ENCODE data around the gene SYT6. TPM values are rescaled to one million over a fixed set of nuclear protein-coding genes. Genes with fewer than 3 reads are reported as not detected.
"Not testable (repeated sequence)": the region's sequence is repeated elsewhere in the genome, so short reads cannot be mapped to it uniquely, and the experiment has no call there.

Gene SYT6
- total RNA-seq, 2 donors from 2014 or later: not detected

DNA sequence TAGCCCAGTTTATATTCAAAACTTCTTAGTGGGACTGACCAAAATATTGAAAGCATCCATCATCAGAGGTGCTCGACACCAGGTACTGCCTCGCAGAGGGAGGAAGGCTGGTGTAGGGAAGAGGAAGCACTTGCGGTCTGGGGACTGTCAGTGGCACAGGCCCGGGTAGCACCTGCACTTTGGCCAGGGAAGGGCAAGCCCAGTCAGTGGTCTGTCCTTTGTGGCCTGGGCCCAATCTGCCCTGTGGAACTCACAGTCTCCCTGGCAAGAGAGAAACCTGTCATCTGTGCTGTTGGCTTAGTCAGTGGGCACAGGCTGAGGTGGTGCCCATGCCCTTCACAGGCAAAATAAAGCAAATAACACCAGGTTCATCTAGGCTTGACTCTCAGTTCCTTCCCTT lies 77.4 kb downstream of the SYT6 start:
- H3K27me3 Mint-ChIP-seq: no peaks in the 10 kb centered on the region
- H3K9me3 Mint-ChIP-seq: no peaks in the 10 kb centered on the region
- H3K4me1 Mint-ChIP-seq (ENCODE audit: low read depth in 2 of 2): peaks cover 9 to 20% of the 10 kb centered on the region in 2 donors
- no peak overlapping the region for H3K4me3 Mint-ChIP-seq
- peak overlapping the region in 1 of 2 donors; percentile 21 for H3K27ac Mint-ChIP-seq
- ATAC-seq (peak in 1 of 2 donors; percentile 43), DNase-seq (ENCODE audit: low spot score) (no peak)
- peaks cover 7% of the 10 kb centered on the region for H3K36me3 Mint-ChIP-seq

DNA sequence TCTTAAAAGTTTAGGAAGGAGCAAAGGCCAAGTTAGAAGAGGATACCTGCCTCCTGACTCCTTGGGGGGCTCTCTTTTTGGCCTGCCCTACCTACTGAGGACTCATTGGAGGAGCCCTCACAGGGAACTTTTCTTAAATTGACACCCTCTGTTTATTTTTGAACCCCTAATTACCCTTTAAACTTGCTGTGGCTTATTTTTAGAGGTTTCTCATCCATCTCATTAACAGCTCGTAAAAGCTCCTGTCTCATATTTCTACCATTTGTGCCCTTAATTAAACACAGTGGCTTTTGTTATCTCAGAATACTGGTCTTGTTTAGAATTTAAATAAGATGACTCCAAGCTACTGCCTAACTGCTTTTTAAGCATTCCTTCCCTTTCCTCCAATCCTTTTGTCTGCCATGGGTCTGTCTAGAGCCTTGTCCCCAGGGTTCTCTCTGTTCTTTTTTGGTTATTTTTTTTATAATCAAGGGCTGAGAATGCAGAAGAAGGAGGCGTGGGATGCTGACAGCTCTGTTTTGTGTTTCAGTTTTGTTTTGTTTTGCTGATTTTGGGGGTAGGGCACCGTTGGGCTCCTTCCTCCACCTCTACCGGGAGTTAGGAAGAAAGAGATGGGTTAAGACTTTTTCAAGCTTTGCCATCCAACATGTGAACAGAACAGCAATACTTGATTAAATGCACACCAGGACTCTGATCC lies 78.0 kb downstream of the SYT6 start:
- Mint-ChIP-seq H3K36me3 (peaks cover 7% of the 10 kb centered on the region), H3K4me1 (ENCODE audit: low read depth in 2 of 2) (peaks cover 9 to 19% of the 10 kb centered on the region in 2 donors), H3K27ac (peak overlapping the region in 1 of 2 donors; percentile 21), H3K27me3 (no peaks in the 10 kb centered on the region), H3K9me3 (no peaks in the 10 kb centered on the region), H3K4me3 (no peak overlapping the region)
- ATAC-seq: no peak
- no peak for DNase-seq (ENCODE audit: low spot score)

DNA sequence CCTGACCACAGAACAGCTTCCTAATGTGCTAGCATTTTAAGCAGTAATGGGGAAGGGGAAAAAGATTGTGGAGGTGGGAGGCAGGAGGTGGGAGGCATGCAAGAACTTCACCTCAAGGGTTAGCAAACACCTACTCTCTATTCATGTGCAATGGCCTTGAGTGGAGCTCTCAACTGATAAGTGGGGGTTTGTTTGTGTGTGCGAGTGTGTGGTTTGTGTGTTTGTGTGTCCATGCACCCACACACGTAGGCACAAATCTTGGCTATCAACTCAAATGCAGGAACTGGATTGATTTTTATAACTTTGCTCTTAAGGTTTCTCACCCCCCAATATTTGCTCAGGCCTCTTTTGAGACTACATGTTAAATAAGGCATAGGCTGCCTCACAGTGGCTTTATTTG lies 78.6 kb downstream of the SYT6 start:
- H3K27me3 Mint-ChIP-seq: no peaks in the 10 kb centered on the region
- H3K36me3 Mint-ChIP-seq: peaks cover 7% of the 10 kb centered on the region
- no peak overlapping the region for H3K4me3 Mint-ChIP-seq
- H3K4me1 Mint-ChIP-seq (ENCODE audit: low read depth in 2 of 2): peaks cover 9 to 15% of the 10 kb centered on the region in 2 donors
- ATAC-seq (no peak), DNase-seq (ENCODE audit: low spot score) (no peak)
- H3K27ac Mint-ChIP-seq: no peak overlapping the region
- H3K9me3 Mint-ChIP-seq: no peaks in the 10 kb centered on the region

DNA sequence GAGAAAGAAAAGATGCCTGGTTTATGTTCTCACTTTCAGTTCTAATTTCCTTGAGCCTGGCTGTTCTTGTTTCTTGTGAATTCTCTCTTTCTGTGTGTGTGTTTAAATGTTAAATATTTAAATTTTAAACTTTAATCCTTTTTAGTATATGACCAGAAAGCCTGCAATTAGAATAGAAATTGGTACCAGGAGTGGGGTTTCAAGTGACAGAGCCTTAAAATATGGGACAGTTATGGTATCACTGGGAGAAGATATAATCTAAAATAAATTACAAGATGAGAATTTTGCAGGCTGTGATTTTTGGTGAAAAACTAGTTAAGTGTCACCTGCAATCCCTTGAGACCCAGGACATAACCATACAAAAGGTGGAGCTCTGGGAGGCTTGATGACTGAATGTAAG lies 81.4 kb downstream of the SYT6 start:
- Mint-ChIP-seq H3K4me1 (ENCODE audit: low read depth in 2 of 2) (peaks cover 7 to 9% of the 10 kb centered on the region in 2 donors), H3K9me3 (no peaks in the 10 kb centered on the region), H3K4me3 (no peak overlapping the region), H3K27ac (no peak overlapping the region), H3K36me3 (peaks cover 7% of the 10 kb centered on the region), H3K27me3 (no peaks in the 10 kb centered on the region)
- no peak for DNase-seq (ENCODE audit: low spot score)
- no peak for ATAC-seq

DNA sequence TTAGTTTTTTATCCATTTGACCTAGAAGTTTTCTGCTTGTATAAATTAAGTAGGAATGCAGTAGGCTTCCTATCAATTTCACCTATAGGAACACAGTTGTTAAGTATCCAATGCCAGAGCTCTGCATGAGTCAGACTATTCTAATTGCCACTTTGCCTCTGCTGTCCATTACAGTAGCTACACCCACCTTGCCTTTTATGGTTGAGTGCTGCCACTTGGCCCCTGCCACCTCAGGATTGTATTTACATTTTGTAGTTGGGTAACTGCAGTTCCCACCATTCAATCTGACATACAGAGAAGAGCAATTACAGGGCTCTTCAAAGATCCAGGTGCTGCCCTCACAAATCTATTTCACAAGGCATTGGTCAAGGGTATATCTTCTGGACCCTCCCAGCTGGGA lies 83.9 kb downstream of the SYT6 start:
- H3K27me3 Mint-ChIP-seq; DNase-seq (ENCODE audit: low spot score); H3K9me3 Mint-ChIP-seq; ATAC-seq; H3K4me3 Mint-ChIP-seq; H3K4me1 Mint-ChIP-seq (ENCODE audit: low read depth in 2 of 2); H3K27ac Mint-ChIP-seq; H3K36me3 Mint-ChIP-seq: not testable (repeated sequence)

DNA sequence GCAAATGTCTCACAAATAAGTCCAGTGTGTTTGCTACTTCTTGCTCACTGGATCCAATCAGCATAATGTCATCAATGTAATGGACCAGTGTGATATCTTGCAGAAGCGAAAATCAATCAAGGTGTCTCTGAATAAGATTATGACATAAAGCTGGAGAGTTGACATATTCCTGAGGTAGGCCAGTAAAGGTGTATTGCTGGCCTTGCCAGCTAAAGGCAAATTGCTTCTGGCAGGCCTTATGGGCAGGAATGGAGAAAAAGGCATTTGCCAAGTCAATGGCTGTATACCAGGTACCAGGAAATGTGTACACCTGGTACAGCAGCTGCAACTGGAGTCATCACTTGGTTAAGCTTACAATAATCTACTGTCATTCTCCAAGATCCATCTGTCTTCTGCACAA lies 85.0 kb downstream of the SYT6 start:
- H3K9me3 Mint-ChIP-seq: not testable (repeated sequence)

DNA sequence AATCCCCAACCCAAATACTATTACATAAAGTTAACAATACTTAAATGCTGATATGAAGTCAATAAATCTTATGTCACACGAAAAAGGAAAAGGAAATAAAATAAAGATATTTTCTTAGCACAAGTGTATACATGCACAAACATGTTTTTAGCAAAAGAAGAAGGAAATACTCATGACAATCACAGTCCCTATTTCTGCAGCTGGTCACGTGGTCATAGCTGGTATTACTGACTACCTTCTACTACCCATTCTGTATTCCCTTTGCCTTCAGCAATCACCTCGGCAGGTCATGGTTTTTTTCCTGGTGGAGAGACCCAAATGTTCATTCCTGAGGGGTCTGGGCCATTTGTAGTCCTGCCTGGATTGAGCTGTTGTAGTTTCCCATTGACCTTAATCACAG lies 88.0 kb downstream of the SYT6 start:
- H3K4me3 Mint-ChIP-seq; DNase-seq (ENCODE audit: low spot score): not testable (repeated sequence)

More for the DNA sequence above, 85.0 kb downstream of the SYT6 start:
- H3K4me3 Mint-ChIP-seq; DNase-seq (ENCODE audit: low spot score); H3K27ac Mint-ChIP-seq; H3K4me1 Mint-ChIP-seq (ENCODE audit: low read depth in 2 of 2); ATAC-seq; H3K27me3 Mint-ChIP-seq; H3K36me3 Mint-ChIP-seq: not testable (repeated sequence)

DNA sequence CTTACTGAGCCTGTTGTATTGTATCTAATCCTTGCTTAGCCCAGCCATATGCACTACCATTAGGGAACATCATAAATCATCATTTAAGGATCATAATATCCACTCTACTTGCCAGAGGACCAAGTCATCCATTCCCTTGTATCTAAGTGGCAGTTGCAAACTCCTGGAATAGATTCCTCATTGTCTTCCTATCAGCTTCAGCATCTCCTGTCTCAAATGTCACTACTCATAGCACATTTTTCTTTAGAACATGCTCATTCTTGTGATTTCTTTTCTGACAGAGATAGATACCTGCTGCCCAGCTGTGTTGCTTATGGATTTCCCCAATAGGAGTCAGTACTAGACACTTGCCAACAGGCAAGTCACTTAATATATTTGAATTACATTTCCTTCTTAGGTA lies 90.1 kb downstream of the SYT6 start:
- Mint-ChIP-seq H3K27me3 (peaks cover 0 to 4% of the 10 kb centered on the region in 2 donors), H3K4me3 (no peak overlapping the region), H3K9me3 (no peaks in the 10 kb centered on the region), H3K36me3 (peaks cover 5% of the 10 kb centered on the region), H3K27ac (no peak overlapping the region), H3K4me1 (ENCODE audit: low read depth in 2 of 2) (peaks cover 0 to 4% of the 10 kb centered on the region in 2 donors)
- ATAC-seq (no peak), DNase-seq (ENCODE audit: low spot score) (no peak)

More for the DNA sequence above, 88.0 kb downstream of the SYT6 start:
- H3K9me3 Mint-ChIP-seq; H3K4me1 Mint-ChIP-seq (ENCODE audit: low read depth in 2 of 2); ATAC-seq; H3K36me3 Mint-ChIP-seq; H3K27ac Mint-ChIP-seq; H3K27me3 Mint-ChIP-seq: not testable (repeated sequence)

DNA sequence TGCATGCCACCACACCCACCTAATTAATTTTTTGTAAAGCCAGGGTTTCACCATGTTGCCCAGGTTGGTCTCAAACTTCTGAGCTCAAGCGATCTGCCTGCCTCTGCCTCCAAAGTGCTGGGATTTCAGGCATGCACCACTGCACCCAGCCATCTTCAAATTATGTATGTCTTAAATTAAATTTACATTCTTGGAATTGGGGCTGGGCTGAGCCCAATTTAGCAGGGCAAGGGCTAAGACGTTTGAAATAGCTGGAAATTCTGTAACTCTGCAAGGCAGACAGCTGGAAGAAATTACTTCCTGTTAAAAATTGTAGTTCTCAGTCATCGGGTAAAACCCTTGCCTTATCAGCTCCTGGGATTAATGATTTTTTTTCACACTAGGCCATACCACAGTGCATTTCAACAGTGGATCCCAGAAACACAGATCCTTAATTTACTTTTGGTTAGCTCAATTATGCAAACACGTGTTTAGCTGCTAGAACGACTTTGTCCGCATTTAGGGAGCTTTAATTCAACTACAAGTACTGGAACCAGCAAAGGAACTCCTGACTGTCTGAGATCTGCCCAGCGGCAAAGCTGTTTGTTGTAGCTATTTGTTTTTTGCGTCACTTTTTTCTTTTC lies 91.1 kb downstream of the SYT6 start:
- Mint-ChIP-seq H3K4me3 (no peak overlapping the region), H3K9me3 (no peaks in the 10 kb centered on the region), H3K36me3 (peaks cover 5% of the 10 kb centered on the region), H3K27ac (no peak overlapping the region), H3K27me3 (peaks cover 0 to 4% of the 10 kb centered on the region in 2 donors), H3K4me1 (ENCODE audit: low read depth in 2 of 2) (peaks cover 0 to 4% of the 10 kb centered on the region in 2 donors)
- ATAC-seq: no peak
- no peak for DNase-seq (ENCODE audit: low spot score)

DNA sequence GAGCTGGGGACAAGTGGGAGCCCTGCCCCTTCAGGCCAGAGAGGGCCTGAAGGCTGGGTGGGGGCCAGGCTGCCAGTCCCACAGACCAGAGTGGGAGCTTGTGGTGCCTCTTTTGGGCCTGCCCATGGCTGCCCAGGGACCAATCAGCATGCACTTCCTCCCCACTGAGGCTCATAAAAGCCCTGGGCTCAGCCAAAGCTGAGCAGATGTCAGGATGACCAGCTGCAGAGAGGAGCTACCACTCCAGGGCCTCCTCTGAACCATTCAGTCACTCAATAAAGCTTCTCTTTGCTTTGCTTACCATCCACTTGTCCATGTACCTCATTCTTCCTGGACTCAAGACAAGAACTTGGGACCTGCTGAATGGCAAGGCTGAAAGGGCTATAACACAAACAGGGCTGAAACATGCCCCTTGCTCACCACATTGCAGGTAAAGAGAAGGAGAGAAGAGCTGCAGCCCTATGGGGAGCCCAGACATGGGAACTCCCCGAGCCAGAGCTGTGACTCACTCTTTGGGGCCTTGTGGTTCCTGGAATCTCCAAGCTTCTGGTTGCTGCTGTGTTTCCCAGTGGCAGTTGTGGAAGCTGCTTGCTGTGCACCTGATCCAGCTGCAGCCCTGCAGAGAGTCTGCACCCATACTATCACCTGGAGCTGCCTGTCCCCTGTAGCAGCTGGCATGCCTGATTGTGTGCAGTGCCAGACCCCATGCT lies 92.4 kb downstream of the SYT6 start:
- H3K27me3 Mint-ChIP-seq: peaks cover 0 to 8% of the 10 kb centered on the region in 2 donors
- DNase-seq (ENCODE audit: low spot score): no peak
- no peak overlapping the region for H3K4me3 Mint-ChIP-seq
- no peak overlapping the region for H3K27ac Mint-ChIP-seq
- H3K9me3 Mint-ChIP-seq: peaks cover 3% of the 10 kb centered on the region
- ATAC-seq: peak in 1 of 2 donors; percentile 45
- H3K4me1 Mint-ChIP-seq (ENCODE audit: low read depth in 2 of 2): peaks cover 0 to 4% of the 10 kb centered on the region in 2 donors
- peaks cover 5% of the 10 kb centered on the region for H3K36me3 Mint-ChIP-seq

DNA sequence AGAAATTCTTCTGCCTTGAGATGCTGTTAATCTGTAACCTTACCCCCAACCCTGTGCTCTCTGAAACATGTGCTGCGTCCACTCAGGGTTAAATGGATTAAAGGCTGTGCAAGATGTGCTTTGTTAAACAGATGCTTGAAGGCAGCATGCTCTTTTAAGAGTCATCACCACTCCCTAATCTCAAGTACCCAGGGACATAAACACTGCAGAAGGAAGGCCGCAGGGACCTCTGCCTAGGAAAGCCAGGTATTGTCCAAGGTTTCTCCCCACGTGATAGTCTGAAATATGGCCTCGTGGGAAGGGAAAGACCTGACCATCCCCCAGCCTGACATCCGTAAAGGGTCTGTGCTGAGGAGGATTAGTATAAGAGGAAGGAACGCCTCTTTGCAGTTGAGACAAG lies 95.4 kb downstream of the SYT6 start:
- H3K4me3 Mint-ChIP-seq; H3K4me1 Mint-ChIP-seq (ENCODE audit: low read depth in 2 of 2); H3K27me3 Mint-ChIP-seq; DNase-seq (ENCODE audit: low spot score); ATAC-seq; H3K9me3 Mint-ChIP-seq; H3K36me3 Mint-ChIP-seq; H3K27ac Mint-ChIP-seq: not testable (repeated sequence)

DNA sequence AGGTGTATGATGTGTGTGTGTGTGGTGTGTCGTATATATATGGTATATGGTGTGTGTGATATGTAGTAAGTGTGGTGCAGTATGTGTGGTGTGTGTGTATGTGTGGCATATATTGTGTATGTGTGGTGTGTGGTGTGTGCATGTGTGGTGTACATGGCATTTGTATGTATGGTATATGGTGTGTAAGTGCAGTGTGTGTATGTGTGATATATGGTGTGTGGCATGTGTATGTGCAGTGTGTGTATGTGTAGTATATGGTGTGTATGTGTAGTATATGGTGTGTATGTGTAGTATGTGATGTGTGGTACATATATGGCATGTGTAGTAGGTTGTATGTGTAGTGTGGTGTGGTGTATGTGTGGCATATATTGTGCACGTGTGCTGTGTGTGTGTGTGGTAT lies 99.5 kb downstream of the SYT6 start:
- no peaks in the 10 kb centered on the region for H3K4me1 Mint-ChIP-seq (ENCODE audit: low read depth in 2 of 2)
- H3K36me3 Mint-ChIP-seq: no peaks in the 10 kb centered on the region
- no peak for DNase-seq (ENCODE audit: low spot score)
- no peak overlapping the region for H3K27ac Mint-ChIP-seq
- ATAC-seq: peak in 1 of 2 donors; percentile 32
- H3K9me3 Mint-ChIP-seq: peaks cover 3% of the 10 kb centered on the region
- H3K27me3 Mint-ChIP-seq: peaks cover 0 to 9% of the 10 kb centered on the region in 2 donors
- no peak overlapping the region for H3K4me3 Mint-ChIP-seq

DNA sequence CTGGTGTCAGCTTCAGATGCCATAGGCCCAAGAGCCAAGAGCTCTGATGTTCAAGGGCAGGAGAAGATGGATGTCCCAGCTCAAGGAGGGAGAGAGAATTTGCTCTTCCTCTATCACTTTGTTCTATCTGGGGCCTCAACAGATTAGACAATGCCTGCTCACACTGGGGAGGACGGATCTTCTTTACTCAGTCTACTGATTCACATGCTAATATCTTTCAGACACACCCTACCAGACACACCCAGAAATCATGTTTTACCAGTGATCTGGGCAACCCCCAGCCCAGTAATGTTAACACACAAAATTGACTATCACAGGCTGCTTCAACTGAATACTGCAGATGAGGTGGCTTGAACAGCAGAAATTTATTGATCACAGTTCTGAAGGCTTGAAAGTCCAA lies 105.4 kb downstream of the SYT6 start:
- no peak for ATAC-seq
- no peak for DNase-seq (ENCODE audit: low spot score)
- peaks cover 4 to 7% of the 10 kb centered on the region in 2 donors for H3K27me3 Mint-ChIP-seq
- no peaks in the 10 kb centered on the region for H3K9me3 Mint-ChIP-seq
- H3K36me3 Mint-ChIP-seq: no peaks in the 10 kb centered on the region
- H3K4me3 Mint-ChIP-seq: no peak overlapping the region
- H3K27ac Mint-ChIP-seq: no peak overlapping the region
- H3K4me1 Mint-ChIP-seq (ENCODE audit: low read depth in 2 of 2): no peaks in the 10 kb centered on the region

DNA sequence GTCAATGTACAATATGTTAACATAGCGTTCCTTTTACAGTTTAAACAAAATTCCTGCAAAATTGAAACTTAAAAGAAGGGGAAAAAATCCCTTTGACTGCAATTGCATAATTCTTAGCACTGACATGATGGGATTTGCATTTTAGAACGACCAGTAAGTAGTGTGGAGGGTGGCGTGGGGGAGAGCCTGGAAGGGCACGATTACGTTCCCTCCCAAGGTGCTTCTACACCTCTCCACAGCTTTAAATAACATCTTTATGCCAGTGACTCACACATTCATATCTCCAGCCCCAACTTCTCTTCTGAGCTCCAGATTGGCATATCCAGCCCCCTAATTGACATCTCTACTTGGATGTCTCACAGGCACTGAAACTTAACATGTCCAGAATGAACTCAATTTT lies 110.1 kb downstream of the SYT6 start:
- H3K27ac Mint-ChIP-seq: no peak overlapping the region
- DNase-seq (ENCODE audit: low spot score): no peak
- no peak overlapping the region for H3K4me3 Mint-ChIP-seq
- no peaks in the 10 kb centered on the region for H3K36me3 Mint-ChIP-seq
- H3K9me3 Mint-ChIP-seq: no peaks in the 10 kb centered on the region
- no peak for ATAC-seq
- peaks cover 0 to 7% of the 10 kb centered on the region in 2 donors for H3K27me3 Mint-ChIP-seq
- H3K4me1 Mint-ChIP-seq (ENCODE audit: low read depth in 2 of 2): peaks cover 11 to 16% of the 10 kb centered on the region in 2 donors
